NB4 (cell line): ENCODE data around the gene ARHGAP20.

ENCODE experiments used
- DNase-seq: peaks from one replicate; pipeline ENCODE4 v3.0.0; 2010; ENCODE audit warnings: low read depth
- H3K4me3 ChIP-seq: one replicate; pipeline ENCODE4 v1.5.1; 2011; ENCODE audit warnings: mild to moderate bottlenecking, low read depth, low read length, moderate library complexity
- MYC ChIP-seq: IDR thresholded peaks from 2 replicates; pipeline ENCODE4 v1.6.1; 2011; ENCODE audit warnings: low read depth, low read length
- POLR2A ChIP-seq: IDR thresholded peaks from 2 replicates; pipeline ENCODE4 v1.6.1; 2011; ENCODE audit warnings: mild to moderate bottlenecking; ENCODE audit not compliant: insufficient read length; ENCODE audit errors: extremely low read depth
- TF ChIP-seq, protein P1 (sequence below): IDR thresholded peaks from one replicate; pipeline ENCODE4 v1.5.1; 2012; ENCODE audit warnings: low read depth, low read length
- TF ChIP-seq, protein P2 (sequence below): IDR thresholded peaks from 2 replicates; pipeline ENCODE4 v1.6.1; 2011; ENCODE audit warnings: low read depth, low read length

Gene ARHGAP20

DNA sequence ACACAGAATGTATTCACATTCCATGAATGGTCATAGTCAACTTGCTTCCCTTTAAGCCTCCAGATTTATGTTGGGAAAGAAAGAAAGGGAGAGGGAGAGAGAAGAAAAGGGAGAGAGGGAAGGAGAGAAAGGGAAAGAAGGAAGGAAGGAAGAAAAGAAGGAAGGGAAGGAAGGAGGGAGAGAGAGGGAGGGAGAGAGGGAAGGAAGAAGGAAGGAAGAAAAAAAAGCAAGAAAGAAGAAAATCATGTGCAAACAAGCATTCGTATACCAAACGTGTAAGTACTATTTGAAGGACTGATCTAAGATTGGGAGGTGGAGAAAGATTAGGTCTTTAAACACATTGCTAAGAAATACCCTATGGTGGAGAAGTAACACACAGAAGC lies 23.9 kb upstream of the ARHGAP20 start:
- no peak for DNase-seq
- TF ChIP-seq MYC (no peak), POLR2A (no peak)
- TF ChIP-seq, protein P1, sequence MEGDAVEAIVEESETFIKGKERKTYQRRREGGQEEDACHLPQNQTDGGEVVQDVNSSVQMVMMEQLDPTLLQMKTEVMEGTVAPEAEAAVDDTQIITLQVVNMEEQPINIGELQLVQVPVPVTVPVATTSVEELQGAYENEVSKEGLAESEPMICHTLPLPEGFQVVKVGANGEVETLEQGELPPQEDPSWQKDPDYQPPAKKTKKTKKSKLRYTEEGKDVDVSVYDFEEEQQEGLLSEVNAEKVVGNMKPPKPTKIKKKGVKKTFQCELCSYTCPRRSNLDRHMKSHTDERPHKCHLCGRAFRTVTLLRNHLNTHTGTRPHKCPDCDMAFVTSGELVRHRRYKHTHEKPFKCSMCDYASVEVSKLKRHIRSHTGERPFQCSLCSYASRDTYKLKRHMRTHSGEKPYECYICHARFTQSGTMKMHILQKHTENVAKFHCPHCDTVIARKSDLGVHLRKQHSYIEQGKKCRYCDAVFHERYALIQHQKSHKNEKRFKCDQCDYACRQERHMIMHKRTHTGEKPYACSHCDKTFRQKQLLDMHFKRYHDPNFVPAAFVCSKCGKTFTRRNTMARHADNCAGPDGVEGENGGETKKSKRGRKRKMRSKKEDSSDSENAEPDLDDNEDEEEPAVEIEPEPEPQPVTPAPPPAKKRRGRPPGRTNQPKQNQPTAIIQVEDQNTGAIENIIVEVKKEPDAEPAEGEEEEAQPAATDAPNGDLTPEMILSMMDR: no peak
- TF ChIP-seq, protein P2, sequence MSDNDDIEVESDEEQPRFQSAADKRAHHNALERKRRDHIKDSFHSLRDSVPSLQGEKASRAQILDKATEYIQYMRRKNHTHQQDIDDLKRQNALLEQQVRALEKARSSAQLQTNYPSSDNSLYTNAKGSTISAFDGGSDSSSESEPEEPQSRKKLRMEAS: no peak

DNA sequence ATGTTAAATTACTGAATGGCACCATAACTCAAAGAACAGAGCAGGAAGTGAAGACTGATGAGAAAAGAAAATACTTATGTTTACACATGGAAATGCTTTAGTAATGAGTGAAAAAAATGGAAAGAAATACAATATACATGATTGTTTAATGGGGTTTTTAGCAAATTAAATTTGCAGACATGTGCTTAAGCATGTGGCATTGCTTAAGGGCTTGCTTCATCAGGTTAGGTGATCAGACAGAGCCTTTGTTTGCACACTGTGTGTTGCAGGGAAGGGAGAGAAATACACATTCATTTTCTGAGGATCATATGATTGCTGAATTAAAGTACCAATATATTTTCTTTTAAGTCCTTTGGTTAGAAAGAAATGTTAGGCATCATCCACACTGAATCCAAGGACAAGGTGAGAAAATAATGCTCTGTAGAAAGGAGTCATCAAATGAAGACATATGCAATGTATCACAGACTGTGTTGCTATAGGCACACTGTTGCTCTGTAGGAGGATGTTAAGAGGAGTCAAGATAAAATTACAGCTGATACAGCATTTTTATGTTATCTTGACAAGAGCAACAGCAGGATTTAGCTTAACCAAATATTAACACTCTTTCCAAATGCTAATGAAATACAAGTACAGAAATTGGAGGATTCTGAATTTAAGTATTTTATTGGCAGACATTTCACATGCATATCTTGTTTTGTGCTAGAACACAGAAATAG lies 23.4 kb upstream of the ARHGAP20 start:
- H3K4me3 ChIP-seq: no peak overlapping the region
- DNase-seq: no peak
- TF ChIP-seq MYC: no peak
- no peak for TF ChIP-seq POLR2A
- TF ChIP-seq, protein P2: no peak
- TF ChIP-seq, protein P1: no peak

More for the DNA sequence above, 23.9 kb upstream of the ARHGAP20 start:
- H3K4me3 ChIP-seq: no peak overlapping the region

DNA sequence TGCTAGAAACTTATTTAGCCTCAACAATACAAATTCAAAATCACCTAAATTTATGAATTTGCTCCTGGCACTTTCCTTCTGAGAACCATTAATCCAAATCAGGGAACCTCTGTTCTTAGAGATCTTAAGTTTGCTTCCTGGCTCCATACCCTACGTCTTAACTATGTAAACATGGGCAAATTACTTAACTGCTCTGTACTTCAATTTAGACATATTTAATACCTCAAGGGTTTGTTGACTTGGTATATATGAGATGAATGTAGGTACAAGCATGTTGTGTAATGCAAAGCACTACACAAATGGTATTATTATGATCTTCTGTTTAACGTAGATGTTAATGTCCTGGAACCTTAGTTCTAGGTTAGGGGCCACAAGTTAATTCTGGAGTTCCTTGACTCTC lies 22.6 kb upstream of the ARHGAP20 start:
- H3K4me3 ChIP-seq: no peak overlapping the region
- TF ChIP-seq, protein P1: no peak
- TF ChIP-seq, protein P2: no peak
- no peak for TF ChIP-seq MYC
- TF ChIP-seq POLR2A: no peak
- no peak for DNase-seq

DNA sequence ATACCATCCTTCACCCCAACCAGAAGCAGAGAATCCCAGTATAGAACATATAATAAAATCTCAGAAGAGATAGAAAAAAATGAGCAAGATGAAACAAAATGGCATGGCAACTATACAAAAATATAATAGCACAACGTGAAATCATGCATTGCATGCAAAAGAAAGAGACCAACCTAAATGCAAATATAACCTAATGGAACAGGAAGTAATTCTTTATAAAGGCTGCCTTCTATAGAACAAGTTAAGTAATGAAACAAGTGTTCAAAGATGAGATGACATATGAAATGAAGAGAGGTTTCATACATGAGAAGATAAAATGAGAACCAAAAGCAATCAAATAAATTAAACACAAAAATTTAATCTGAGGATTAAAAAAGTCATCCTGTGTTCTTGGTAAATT lies 18.5 kb upstream of the ARHGAP20 start:
- no peak for DNase-seq
- no peak overlapping the region for H3K4me3 ChIP-seq
- TF ChIP-seq, protein P1: no peak
- TF ChIP-seq, protein P2: no peak
- TF ChIP-seq POLR2A (no peak), MYC (no peak)

DNA sequence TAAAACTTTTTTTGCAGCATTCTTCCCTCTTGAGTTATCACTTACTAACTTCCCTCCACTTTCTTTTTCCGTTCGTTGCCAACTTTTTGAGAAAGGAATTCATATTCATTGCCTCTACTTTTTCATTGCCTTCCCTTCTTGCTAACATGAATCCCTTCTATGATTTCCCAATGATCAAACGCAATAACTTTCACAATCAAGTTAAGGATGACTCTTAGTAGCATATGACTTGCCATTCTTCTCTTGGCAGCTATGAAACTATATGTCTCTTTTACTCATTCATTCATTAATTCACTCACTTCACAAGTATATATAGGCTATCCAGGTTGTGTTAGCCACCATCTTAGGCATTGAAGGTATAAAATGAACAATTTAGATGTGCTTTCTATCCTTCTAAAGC lies 16.6 kb upstream of the ARHGAP20 start:
- TF ChIP-seq, protein P1: no peak
- TF ChIP-seq, protein P2: no peak
- TF ChIP-seq MYC: no peak
- TF ChIP-seq POLR2A: no peak
- no peak overlapping the region for H3K4me3 ChIP-seq
- DNase-seq: no peak
